HG03469 (cell line): ENCODE measurements around the gene CEBPZOS.

Source experiments
- ATAC-seq: cut with Tn5 transposase; IDR thresholded peaks from one replicate; pipeline ENCODE4 v1.9.1; 2021; ENCODE audit warnings: mild to moderate bottlenecking, moderate library complexity, moderate number of reproducible peaks; ENCODE audit not compliant: unreplicated experiment

Gene CEBPZOS

GRCh38 chr2:37231241-37232130 lies 35.2 kb downstream of the CEBPZOS start, which contains the start of the genes CEBPZ and NDUFAF7:
Gene CEBPZ (minus strand): TSS chr2:37231596. CDS start chr2:37231567, 29 bp downstream.
Gene NDUFAF7 (plus strand): TSS chr2:37231658. CDS start chr2:37231706, 48 bp downstream.
- peak; percentile 87 for ATAC-seq

DNA sequence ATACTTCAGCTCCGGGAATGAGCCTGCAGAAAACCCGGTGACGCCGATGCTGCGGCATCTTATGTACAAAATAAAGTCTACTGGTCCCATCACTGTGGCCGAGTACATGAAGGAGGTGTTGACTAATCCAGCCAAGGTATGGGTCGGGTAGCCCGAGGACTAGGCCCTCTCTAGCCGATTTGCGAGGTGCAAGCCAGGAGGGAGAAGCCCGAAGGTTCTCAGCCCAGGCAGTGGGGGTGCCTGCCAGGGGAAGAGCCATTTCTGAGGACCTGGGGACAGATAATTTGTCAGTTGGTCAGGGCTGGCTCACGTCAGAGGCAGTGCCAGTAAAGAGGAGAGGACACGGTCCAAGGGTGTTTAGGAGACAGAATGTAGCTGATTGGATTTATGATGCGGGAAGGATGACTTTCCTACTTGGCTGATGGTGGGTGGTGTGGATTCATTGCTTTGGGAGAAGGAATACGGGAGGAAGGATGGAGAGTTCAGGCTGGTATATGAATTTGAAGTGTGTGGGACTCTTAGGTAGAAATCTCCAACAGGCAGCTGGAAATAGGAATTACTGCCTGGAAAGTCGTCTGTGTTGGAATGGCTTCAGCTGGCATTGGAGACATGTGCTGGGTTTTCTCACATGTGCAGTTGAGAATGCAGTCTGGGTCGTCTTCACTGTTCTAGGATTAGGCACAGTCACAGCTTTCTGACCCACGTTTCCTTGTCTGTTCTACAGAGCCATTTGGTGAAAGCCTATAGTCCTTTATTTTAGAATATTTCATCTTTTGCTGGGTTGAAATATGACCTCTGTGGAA lies 36.0 kb downstream of the CEBPZOS start:
- ATAC-seq: no peak

GRCh38 chr2:37243435-37243834 lies 47.1 kb downstream of the CEBPZOS start:
- no peak for ATAC-seq

DNA sequence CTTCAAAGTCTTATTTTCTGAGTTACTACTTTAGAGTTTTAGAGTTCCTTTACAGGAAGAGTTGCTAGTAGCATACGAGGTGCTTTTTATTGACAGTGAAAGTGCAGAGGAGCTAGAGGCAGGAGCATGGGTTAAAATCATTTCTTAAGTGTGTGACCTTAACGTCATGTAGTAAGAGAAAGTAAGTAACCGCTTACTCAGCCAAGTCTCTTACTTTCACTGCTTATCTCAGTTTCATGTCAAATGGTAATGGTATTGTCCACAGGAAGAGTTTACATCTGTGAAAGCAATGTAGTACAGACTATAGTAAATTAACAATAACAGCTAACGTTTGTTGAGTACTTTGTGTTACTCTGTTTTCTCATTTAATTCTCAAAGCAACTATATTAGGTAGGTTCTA lies 47.7 kb downstream of the CEBPZOS start:
- peak; percentile 79 for ATAC-seq

DNA sequence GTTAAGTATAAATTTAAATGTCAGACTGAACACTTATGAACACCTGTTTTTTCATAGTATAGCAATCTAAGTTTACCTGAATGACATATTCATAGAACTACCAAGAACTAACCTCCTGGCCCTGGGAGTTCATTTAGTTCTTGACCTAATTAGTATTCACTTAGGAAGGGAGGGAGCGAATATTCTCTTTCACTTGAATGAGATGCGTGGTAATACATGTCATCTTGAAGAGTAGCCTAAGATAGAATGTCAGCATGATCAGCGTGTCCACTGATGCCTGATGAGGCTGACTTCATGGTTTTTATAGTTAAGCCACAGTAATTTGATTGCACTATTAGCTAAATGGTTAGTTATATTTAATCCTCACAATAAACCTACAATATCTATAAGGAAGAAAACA lies 48.5 kb downstream of the CEBPZOS start:
- no peak for ATAC-seq

GRCh38 chr2:37246205-37246604 lies 49.9 kb downstream of the CEBPZOS start:
- ATAC-seq: no peak

DNA sequence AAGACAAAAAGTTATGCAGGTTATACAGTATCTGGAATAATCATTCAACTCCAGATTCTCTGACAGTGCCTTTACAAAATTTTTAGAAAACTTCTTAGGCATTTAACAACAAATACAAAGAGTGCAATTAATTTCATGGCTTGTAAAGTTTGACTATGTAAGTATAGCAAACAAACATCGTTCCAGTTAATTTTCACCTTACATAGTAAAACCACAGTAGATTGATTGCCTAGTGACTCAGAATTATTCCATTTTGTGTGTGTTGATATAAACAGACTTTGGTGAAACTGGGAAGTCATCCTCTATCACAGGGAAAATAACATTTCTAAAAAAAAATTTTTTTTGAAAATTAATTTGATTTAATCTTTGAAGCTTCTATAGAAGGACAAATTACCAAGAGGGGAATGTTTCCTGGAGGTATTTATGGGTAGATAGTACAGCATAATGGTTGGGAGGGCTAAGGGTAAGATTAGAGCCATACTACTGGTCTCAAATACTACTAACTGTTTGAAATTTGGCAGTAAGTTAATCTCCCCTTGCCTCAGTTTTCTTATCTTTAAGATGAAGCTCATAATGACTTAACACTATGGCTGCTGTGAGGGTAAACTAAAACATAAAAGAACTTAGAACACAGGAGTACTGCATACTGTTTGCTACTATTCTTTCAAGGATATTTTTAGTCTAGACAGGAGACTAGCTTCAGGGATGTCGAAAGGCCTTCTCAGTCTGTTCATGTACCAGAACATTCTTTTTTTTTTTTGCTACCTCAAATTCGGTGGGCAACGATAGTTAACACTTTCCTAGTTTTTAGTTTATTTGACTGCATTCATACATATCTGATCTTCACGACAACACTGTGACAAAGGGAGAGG lies 54.8 kb downstream of the CEBPZOS start:
- ATAC-seq: no peak
